T1000 (cell line): ENCODE results near the gene FOXR2.

Source experiments
- DNase-seq: peaks from one replicate; lab custom pipeline; 2025; ENCODE audit warnings: mixed read lengths; lab: John Stamatoyannopoulos, UW

FOXR2 gene, protein sequence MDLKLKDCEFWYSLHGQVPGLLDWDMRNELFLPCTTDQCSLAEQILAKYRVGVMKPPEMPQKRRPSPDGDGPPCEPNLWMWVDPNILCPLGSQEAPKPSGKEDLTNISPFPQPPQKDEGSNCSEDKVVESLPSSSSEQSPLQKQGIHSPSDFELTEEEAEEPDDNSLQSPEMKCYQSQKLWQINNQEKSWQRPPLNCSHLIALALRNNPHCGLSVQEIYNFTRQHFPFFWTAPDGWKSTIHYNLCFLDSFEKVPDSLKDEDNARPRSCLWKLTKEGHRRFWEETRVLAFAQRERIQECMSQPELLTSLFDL

GRCh38 chrX:55623100-55623499 lies at the start of gene FOXR2:
TSS of gene FOXR2 (plus strand) at chrX:55623400. CDS start at chrX:55623712, 312 bp downstream.
- no peak for DNase-seq

DNA sequence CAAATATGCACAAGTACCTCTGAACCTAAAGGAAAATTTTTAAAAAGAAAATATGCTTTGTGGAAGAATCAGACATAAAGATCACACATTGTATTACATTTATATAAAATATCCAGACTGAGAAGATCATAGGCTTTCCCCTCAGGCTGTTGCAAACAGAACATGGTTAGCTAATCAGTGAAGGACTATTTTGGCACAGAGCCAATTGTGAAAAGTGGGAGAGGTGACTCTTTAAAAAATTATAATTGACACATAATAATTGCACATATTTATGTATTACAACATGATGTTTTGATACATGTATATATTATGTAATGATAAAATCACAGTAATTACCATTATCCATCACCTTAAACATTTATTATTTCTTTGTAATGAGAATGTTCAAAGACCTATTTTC lies 44.1 kb upstream of the FOXR2 start:
- DNase-seq: no peak

GRCh38 chrX:55582447-55582846 lies 40.8 kb upstream of the FOXR2 start:
- DNase-seq: no peak

DNA sequence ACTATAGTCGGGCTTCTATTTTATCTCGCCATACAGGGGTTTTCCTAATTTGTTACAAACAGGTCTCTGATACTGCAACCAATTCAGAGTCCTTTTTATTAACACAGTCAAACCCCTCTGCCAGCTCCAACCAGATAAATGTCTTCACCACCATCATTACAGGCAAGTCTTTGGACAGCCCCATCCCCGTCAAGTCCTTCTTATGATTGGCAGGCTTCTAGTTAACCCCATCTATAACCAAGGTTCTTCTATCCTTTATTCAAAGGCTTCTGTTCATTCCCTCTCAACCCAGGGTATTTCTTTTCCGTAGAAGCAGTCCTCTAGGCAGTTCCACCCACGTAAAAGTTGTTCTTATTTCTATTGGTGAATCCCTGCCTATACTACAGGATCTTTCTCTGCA lies 29.9 kb upstream of the FOXR2 start:
- no peak for DNase-seq

DNA sequence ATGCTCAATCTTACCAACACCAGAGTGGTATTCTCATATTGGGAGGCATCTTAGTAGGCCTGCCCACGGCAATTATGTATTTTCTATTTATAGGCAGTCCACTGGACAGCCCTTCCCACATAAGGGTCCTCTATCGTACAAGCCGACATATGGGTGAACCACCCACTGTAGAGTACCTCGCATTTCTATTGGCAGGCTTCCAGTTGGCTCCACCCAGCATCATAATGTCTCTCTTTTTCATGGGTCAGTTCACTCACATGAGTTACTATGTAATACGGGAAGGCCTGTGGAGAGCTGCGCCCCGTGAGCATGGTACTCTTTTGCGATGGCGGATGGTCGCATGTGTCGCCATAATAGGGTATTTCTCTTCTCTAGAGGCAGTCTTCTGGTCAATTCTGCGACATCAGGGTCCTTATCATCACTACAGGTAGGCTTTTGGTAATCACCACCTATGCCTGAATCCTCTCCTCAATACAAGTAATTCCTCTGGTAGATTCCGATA lies 29.4 kb upstream of the FOXR2 start:
- no peak for DNase-seq

GRCh38 chrX:55598333-55598732 lies 24.9 kb upstream of the FOXR2 start:
- no peak for DNase-seq

DNA sequence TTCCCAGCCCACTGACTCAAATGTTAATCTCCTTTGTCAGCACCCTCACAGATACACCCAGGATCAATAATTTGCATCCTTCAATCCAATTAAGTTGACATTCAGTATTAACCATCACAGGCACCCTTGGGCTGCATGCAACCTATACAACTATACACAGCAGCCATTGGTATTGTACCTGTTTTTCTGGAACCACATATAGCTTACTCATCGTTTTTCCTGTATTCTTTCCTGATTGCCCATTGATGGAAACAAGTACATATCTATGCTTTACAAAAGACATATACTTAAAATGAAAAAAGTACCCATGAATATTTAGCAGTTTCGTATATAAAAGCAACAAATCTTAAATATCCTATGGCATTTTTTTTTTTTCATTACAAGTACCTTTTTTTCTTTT lies 3.7 kb upstream of the FOXR2 start:
- DNase-seq: no peak

- no peak for DNase-seq
These were observed 1.2 kb downstream of the FOXR2 start for GRCh38 chrX:55624403-55624802.

- DNase-seq: no peak
These were observed 12.9 kb downstream of the FOXR2 start for GRCh38 chrX:55636109-55636508.

GRCh38 chrX:55638933-55639332 lies 15.7 kb downstream of the FOXR2 start:
- DNase-seq: no peak

DNA sequence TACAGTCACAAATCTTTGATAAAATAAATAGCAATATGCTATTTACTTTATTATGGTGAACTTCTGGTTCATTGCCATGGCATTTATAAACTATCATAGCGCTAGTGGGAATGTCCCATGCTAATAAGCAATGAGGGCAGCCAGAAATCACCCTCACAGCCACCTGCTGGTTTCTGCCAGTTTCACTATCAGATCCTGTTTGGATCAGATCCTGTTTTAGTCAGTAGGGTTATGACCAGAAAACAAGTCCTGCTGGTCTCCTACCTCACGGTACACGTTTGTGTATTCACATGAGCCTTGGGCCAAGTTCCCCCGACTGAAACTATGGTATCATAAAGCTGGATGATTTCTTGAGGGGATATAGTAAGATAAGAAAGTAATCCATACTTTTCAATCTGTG lies 17.7 kb downstream of the FOXR2 start:
- DNase-seq: no peak

DNA sequence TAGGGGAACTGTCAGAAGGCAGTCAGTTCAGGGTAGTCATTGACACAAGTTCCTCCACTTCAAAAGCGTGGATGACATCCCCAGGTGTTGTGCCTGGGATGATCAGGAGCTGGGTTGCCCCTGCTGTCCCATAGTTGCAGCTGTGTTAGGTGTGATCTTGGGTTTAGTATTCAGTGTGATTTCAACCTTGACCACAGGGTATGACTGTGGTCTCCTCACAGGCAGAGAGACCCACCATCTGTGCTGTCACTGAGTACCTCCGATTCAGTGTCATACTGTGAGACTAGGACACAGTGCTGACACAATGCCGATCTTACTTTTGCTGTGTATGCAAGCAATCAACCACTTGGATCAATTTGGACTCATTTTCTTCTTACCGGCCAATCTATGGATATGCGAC lies 25.2 kb downstream of the FOXR2 start:
- no peak for DNase-seq

- DNase-seq: no peak
These were observed 36.7 kb downstream of the FOXR2 start for GRCh38 chrX:55659931-55660330.

GRCh38 chrX:55663584-55663983 lies 40.4 kb downstream of the FOXR2 start:
- no peak for DNase-seq

DNA sequence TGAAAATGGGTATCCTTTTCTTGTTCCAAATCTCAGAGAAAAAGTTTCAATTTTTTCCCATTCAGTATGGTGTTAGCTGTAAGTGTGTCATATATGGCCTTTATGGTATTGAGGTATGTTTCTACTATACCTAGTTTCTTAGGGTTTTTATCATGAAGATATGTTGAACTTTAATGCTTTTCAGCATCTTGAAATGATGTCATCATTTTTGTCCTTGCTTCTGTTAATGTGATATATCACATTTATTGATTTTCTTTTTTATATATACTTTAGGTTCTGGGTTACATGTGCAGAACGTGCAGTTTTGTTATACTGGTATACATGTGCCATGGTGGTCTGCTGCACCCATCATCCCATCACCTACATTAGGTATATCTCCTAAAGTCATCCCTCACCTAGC lies 44.9 kb downstream of the FOXR2 start:
- DNase-seq: no peak
